GM12878 (cell line): Measurements from ENCODE around the gene RYK. TPM values are rescaled to one million over a fixed set of nuclear protein-coding genes. Genes with fewer than 3 reads are reported as not detected.

ENCODE experiments used
- ATAC-seq: fragments of 200-7000 bp; cut with Tn5 transposase; 3 replicates; pipeline ENCODE4 v1.9.1; 2020; ENCODE audit warnings: mild to moderate bottlenecking, moderate library complexity
- BruUV-seq: library from RNA; stranded (reverse); fragments of 400-500 nt; replicated peaks from 2 replicates; lab custom pipeline; 2021; lab: Mats Ljungman, UMichigan
- CTCF ChIA-PET: fragments of 300-600 bp; sonication (Branson Sonifier 250); formaldehyde crosslinking; extraction: SDS; loops from one replicate; lab custom pipeline; 2021; ENCODE audit warnings: inconsistent platforms; lab: Yijun Ruan, JAX
- POLR2A ChIA-PET: fragments of 350-600 bp; formaldehyde crosslinking; extraction: SDS; loops from one replicate; lab custom pipeline; 2021; ENCODE audit warnings: inconsistent platforms; lab: Charles Lee
- RAD21 ChIA-PET: fragments of 300-600 bp; sonication (Branson Sonifier 250); formaldehyde crosslinking; loops from one replicate; lab custom pipeline; 2023; ENCODE audit warnings: antibody characterized with exemption; ENCODE audit not compliant: unreplicated experiment; lab: Charles Lee
- SMC1A ChIA-PET: fragments of 300-600 bp; sonication (Branson Sonifier 250); formaldehyde crosslinking; loops from one replicate; lab custom pipeline; 2023; ENCODE audit not compliant: unreplicated experiment, uncharacterized antibody; lab: Charles Lee
- DNase-seq: peaks from one replicate; pipeline ENCODE4 v3.0.0-alpha.2; 2011; ENCODE audit warnings: low read depth, low spot score
- FAIRE-seq: peaks from 3 replicates; lab custom pipeline; 2011; peaks lifted over from hg19 to GRCh38; lab: Jason Lieb, UNC
- H2AFZ ChIP-seq: 2 replicates; pipeline ENCODE4 v1.6.0; 2011; ENCODE audit warnings: low read depth, low read length, control low read depth; ENCODE audit not compliant: control insufficient read depth
- H3K27ac ChIP-seq: 2 replicates; pipeline ENCODE4 v1.5.1; 2011; ENCODE audit warnings: control low read depth; ENCODE audit not compliant: control insufficient read depth, insufficient read depth
- H3K27me3 ChIP-seq, 2 experiments: replicated peaks in 1 of 2; 2 replicates each; pipeline versions ENCODE4 v1.6.0 to v1.6.1; 2011; ENCODE audit warnings: low read length in 1 of 2; ENCODE audit not compliant: control insufficient read depth in 2 of 2, insufficient read depth in 2 of 2
- H3K36me3 ChIP-seq, 2 experiments: 2 replicates each; pipeline ENCODE4 v1.5.1; 2011; ENCODE audit warnings: low read length in 1 of 2; ENCODE audit not compliant: control insufficient read depth in 2 of 2, insufficient read depth in 2 of 2
- H3K4me1 ChIP-seq: 2 replicates; pipeline ENCODE4 v1.6.1; 2011; ENCODE audit warnings: mild to moderate bottlenecking, low read length, moderate library complexity, mixed read lengths; ENCODE audit not compliant: control insufficient read depth, insufficient read depth
- H3K4me2 ChIP-seq: 2 replicates; pipeline ENCODE4 v1.6.0; 2011; ENCODE audit warnings: control low read depth; ENCODE audit not compliant: control insufficient read depth, insufficient read depth
- H3K4me3 ChIP-seq: fragments of 200-600 bp; sonication (generic); 2 replicates; pipeline ENCODE4 v1.5.1; 2016
- H3K79me2 ChIP-seq: 2 replicates; pipeline ENCODE4 v1.6.0; 2011; ENCODE audit warnings: low read length; ENCODE audit not compliant: control insufficient read depth, insufficient read depth
- H3K9ac ChIP-seq: 2 replicates; pipeline ENCODE4 v1.8.0; 2011; ENCODE audit warnings: low read length, control low read depth, mixed read lengths; ENCODE audit not compliant: control insufficient read depth, insufficient read depth
- H3K9me3 ChIP-seq: replicated peaks from 3 replicates; pipeline ENCODE4 v1.5.1; 2011; ENCODE audit warnings: mild to moderate bottlenecking, low read length; ENCODE audit not compliant: control insufficient read depth, insufficient read depth
- H4K20me1 ChIP-seq: 2 replicates; pipeline ENCODE4 v1.6.0; 2011; ENCODE audit not compliant: control insufficient read depth, insufficient read depth
- ETV6 ChIP-seq, 2 experiments: fragments of 450-650 bp in 1 of 2; IDR thresholded peaks in 1 of 2; conservative IDR thresholded peaks in 1 of 2; 2 replicates each; pipeline ENCODE4 v1.6.1; 2014; ENCODE audit warnings: antibody characterized with exemption in 1 of 2, borderline replicate concordance in 1 of 2, low read depth in 1 of 2, mild to moderate bottlenecking in 1 of 2, moderate library complexity in 1 of 2
- FOS ChIP-seq: IDR thresholded peaks from 3 replicates; pipeline ENCODE4 v1.6.1; 2011; ENCODE audit warnings: borderline replicate concordance; ENCODE audit not compliant: insufficient read length; ENCODE audit errors: extremely low read depth
- IKZF2 ChIP-seq, 2 experiments: fragments of 450-650 bp; IDR thresholded peaks; 2 replicates each; pipeline ENCODE4 v1.6.1; 2017; ENCODE audit warnings: mild to moderate bottlenecking in 2 of 2, moderate library complexity in 2 of 2
- MAX ChIP-seq: IDR thresholded peaks from 2 replicates; pipeline ENCODE4 v1.6.1; 2012; ENCODE audit warnings: low read depth, low read length, improper control_type of control experiment
- NBN ChIP-seq: fragments of 450-650 bp; IDR thresholded peaks from 2 replicates; pipeline ENCODE4 v1.6.1; 2016
- NFYB ChIP-seq: IDR thresholded peaks from 2 replicates; pipeline ENCODE4 v1.6.1; 2011; ENCODE audit warnings: low read depth, mild to moderate bottlenecking, low read length, improper control_type of control experiment, moderate library complexity; ENCODE audit not compliant: insufficient read depth
- PBX3 ChIP-seq: IDR thresholded peaks from 2 replicates; pipeline ENCODE4 v1.6.1; 2011; ENCODE audit warnings: mild to moderate bottlenecking, low read depth, low read length, moderate library complexity; ENCODE audit not compliant: insufficient replicate concordance
- PKNOX1 ChIP-seq: fragments of 450-650 bp; IDR thresholded peaks from 2 replicates; pipeline ENCODE4 v1.6.1; 2016; ENCODE audit warnings: mild to moderate bottlenecking
- STAT3 ChIP-seq: IDR thresholded peaks from 2 replicates; pipeline ENCODE4 v1.6.1; 2011; ENCODE audit warnings: low read depth, low read length, improper control_type of control experiment
- TARDBP ChIP-seq: IDR thresholded peaks from 2 replicates; pipeline ENCODE4 v1.6.1; 2016; ENCODE audit warnings: borderline replicate concordance
- WGBS: methylation state at CpG from one replicate; pipeline ENCODE4 v1.1.6; 2016; ENCODE audit warnings: low lambda C conversion rate; ENCODE audit not compliant: insufficient replicate concordance, insufficient coverage; ENCODE audit errors: missing lambda C conversion rate; 5-methylcytosine and 5-hydroxymethylcytosine counted together
- in situ Hi-C: fragments of 300-500 bp; cut with MboI; formaldehyde crosslinking; loops from 9 replicates; pipeline ENCODE4 v1.14.3; 2018; ENCODE audit warnings: mixed read lengths
- intact Hi-C: fragments of 100-400 bp; cut with micrococcal nuclease; formaldehyde crosslinking; loops from one replicate; pipeline ENCODE4 v1.14.2; 2022; ENCODE audit not compliant: unreplicated experiment
- polyA plus RNA-seq, 11 experiments: library from polyadenylated mRNA; depleted of rRNA in 4 of 11; unstranded in 6 of 11; stranded (reverse) in 5 of 11; fragments of >200 nt; fragmentation: Nextera tagmentation in 4 of 11; fragmentation: Illumina TruSeq in 1 of 11; extraction: Ambion mirVana in 4 of 11; extraction: Trizol in 1 of 11; gene quantifications; 1 replicate in 1 of 11; 2 replicates in 10 of 11; pipeline versions ENCODE4 v1.2.1 to v1.2.3, GENCODE V29; 2011 to 2016; ENCODE audit warnings: inconsistent platforms in 2 of 11, missing spikeins in 2 of 11, low read depth in 1 of 11
- total RNA-seq, 4 experiments: library from RNA; depleted of rRNA in 3 of 4; stranded (reverse); fragments of >200 nt in 3 of 4; fragmentation: Illumina TruSeq in 1 of 4; extraction: Trizol in 1 of 4; gene quantifications; 2 replicates each; pipeline versions ENCODE4 v1.2.1 to v1.2.3, GENCODE V29; 2013 to 2021

RYK gene
- total and polyA plus RNA-seq, 10 of the 15 experiments (the other 5 are each of a cell fraction or from before 2014, with no cell fraction given), result 2.0 to 25.1 (median 11.1) TPM

GRCh38 chr3:134222835-134223234 is 27.8 kb downstream of the RYK start:
- DNase-seq (no peak), FAIRE-seq (no peak), ATAC-seq (no peak)
- intact Hi-C loops (loop anchor here (10.0 kb wide), 1 partner anchor 408 kb away; no protein-coding TSS in a partner anchor), in situ Hi-C loops (loop anchor here (25.0 kb wide), 1 partner anchor 1486 kb away; no protein-coding TSS in a partner anchor)
- POLR2A ChIA-PET, result interaction anchor here (0.6 to 0.7 kb wide), 2 partner anchors 21 to 998 kb away, joined by 4 to 5 read pairs; no protein-coding TSS in a partner anchor
- Histone ChIP-seq H3K36me3 (no peaks in the 10 kb centered on the region), H3K4me3 (no peak overlapping the region), H3K4me2 (no peak overlapping the region), H3K9ac (no peak overlapping the region), H3K27me3 (no peaks in the 10 kb centered on the region), H3K79me2 (no peaks in the 10 kb centered on the region), H3K27ac (no peak overlapping the region), H4K20me1 (no peaks in the 10 kb centered on the region; the same call in 1 of the 2 replicates), H2AFZ (no peak overlapping the region), H3K9me3 (no peaks in the 10 kb centered on the region), H3K4me1 (no peaks in the 10 kb centered on the region)
- TF ChIP-seq MAX, result no peak
- TF ChIP-seq STAT3, result no peak
- no peak for TF ChIP-seq ETV6 (conservative IDR thresholded peaks at IDR 0.05 in 1 of 2, IDR thresholded peaks at IDR 0.05 in 1 of 2; ENCODE audit: borderline replicate concordance in 1 of 2, low read depth in 1 of 2)
- TF ChIP-seq IKZF2 (IDR thresholded peaks at IDR 0.05), result no peak
- TF ChIP-seq PBX3, result no peak
- TF ChIP-seq FOS, result no peak
- no peak for TF ChIP-seq NFYB
- no peak for TF ChIP-seq TARDBP
- no peak for TF ChIP-seq PKNOX1
- no peak for TF ChIP-seq NBN
- no TSS peak for BruUV-seq
- SMC1A ChIA-PET, result interaction anchor here (0.7 to 2.9 kb wide), 4 partner anchors 8 to 25 kb away, joined by 3 to 21 read pairs (median 4); no protein-coding TSS in a partner anchor
- RAD21 ChIA-PET, result interaction anchor here (0.6 to 2.3 kb wide), 4 partner anchors 10 to 838 kb away, joined by 3 to 25 read pairs (median 4); no protein-coding TSS in a partner anchor
- WGBS, result 100% methylated on average over 2 of the region's 2 CpGs
- CTCF ChIA-PET, result interaction anchor here (0.6 to 7.0 kb wide), 9 partner anchors 12 to 257 kb away, joined by 3 to 116 read pairs (median 4); partner anchors contain the start of gene RYK
